ENCODE data around the gene TMEM132D. TPM values are rescaled to one million over a fixed set of nuclear protein-coding genes. Genes with fewer than 3 reads are reported as not detected.

The TMEM132D gene
- total and polyA plus RNA-seq, 2 donors (not counting 3 experiments of a cell fraction or from before 2014, with no cell fraction given): not detected

GRCh38 chr12:129428240-129428936, 475.4 kb downstream of the TMEM132D start:
- H3K9ac ChIP-seq (replicated peaks; ENCODE audit: extremely low read depth, insufficient read depth, low read length): no peak overlapping the region
- FAIRE-seq (no peak), DNase-seq (ENCODE audit: low read depth, low spot score) (no peak)
- no peaks in the 10 kb centered on the region for H3K36me3 ChIP-seq (ENCODE audit: control insufficient read depth in 2 of 2, extremely low read depth in 1 of 2, insufficient read depth in 2 of 2, low read length in 2 of 2)
- POLR2A ChIA-PET: no interaction called here
- no TSS peak for BruUV-seq (replicated peaks)
- TF ChIP-seq CTCF (IDR thresholded peaks at IDR 0.05; ENCODE audit: extremely low read depth in 1 of 2, insufficient read depth in 1 of 2, low read depth in 1 of 2, low read length in 2 of 2): no peak
- TF ChIP-seq EZH2 (IDR thresholded peaks at IDR 0.05; ENCODE audit: borderline replicate concordance, low read depth, low read length, severe bottlenecking): no peak
- TF ChIP-seq GATA2 (IDR thresholded peaks at IDR 0.05; ENCODE audit: insufficient read depth, insufficient read length, low read depth, low read length): no peak
- no peak for TF ChIP-seq MYC (IDR thresholded peaks at IDR 0.05; ENCODE audit: low read depth, low read length)
- no peak for TF ChIP-seq POLR2A (IDR thresholded peaks at IDR 0.05; ENCODE audit: low read depth, low read length)
- TF ChIP-seq JUN (IDR thresholded peaks at IDR 0.05; ENCODE audit: borderline replicate concordance, insufficient read depth, insufficient read length, low read depth): no peak
- TF ChIP-seq POLR2AphosphoS5 (IDR thresholded peaks at IDR 0.05; ENCODE audit: insufficient read depth, low read depth, low read length): no peak
- TF ChIP-seq MAX (IDR thresholded peaks at IDR 0.05; ENCODE audit: insufficient read depth, insufficient read length): no peak
- no peak for TF ChIP-seq FOS (IDR thresholded peaks at IDR 0.05; ENCODE audit: borderline replicate concordance, insufficient read depth, low read length)
- dilution Hi-C loops (cut with MboI; ENCODE audit: extremely low pct_ligation_motif_present, low sequenced_read_pairs) (no loop called here), intact Hi-C loops (cut with micrococcal nuclease) (no loop called here)
- no peak overlapping the region for H3K4me2 ChIP-seq (ENCODE audit: insufficient read depth, low read length)
- H2AFZ ChIP-seq (ENCODE audit: low read depth, low read length): no peak overlapping the region
- no peaks in the 10 kb centered on the region for H3K79me2 ChIP-seq (ENCODE audit: control insufficient read depth, insufficient read depth, low read length)
- no peaks in the 10 kb centered on the region for H3K9me1 ChIP-seq (replicated peaks; ENCODE audit: control insufficient read depth, extremely low read depth, insufficient read depth, low read length)
- H3K27ac ChIP-seq (ENCODE audit: insufficient read depth, low read depth, low read length): no peak overlapping the region
- H3K4me1 ChIP-seq (ENCODE audit: control insufficient read depth, extremely low read depth, insufficient read depth, low read length): no peaks in the 10 kb centered on the region
- CTCF ChIA-PET: no interaction called here
- H3K4me3 ChIP-seq (replicated peaks in 1 of 3; ENCODE audit: insufficient read depth in 1 of 3, low read depth in 1 of 3, low read length in 3 of 3): no peak overlapping the region
- H3K9me3 ChIP-seq (replicated peaks; ENCODE audit: control insufficient read depth, insufficient read depth, low read length): peaks cover 5% of the 10 kb centered on the region
- no peaks in the 10 kb centered on the region for H4K20me1 ChIP-seq (replicated peaks; ENCODE audit: control insufficient read depth, extremely low read depth, insufficient read depth, low read length)
- H3K27me3 ChIP-seq (ENCODE audit: control insufficient read depth in 2 of 2, insufficient read depth in 2 of 2, low read length in 2 of 2): no peaks in the 10 kb centered on the region
